K562 (cell line): ENCODE results near the gene BTNL8. TPM values are rescaled to one million over a fixed set of nuclear protein-coding genes. Genes with fewer than 3 reads are reported as not detected.

Experiments
- ATAC-seq: fragments of 200-7000 bp; cut with Tn5 transposase; 3 replicates; pipeline ENCODE4 v1.9.1; 2020; ENCODE audit warnings: moderate library complexity
- BruUV-seq: library from RNA; stranded (reverse); fragments of 400-500 nt; replicated peaks from 2 replicates; lab custom pipeline; 2021; lab: Mats Ljungman, UMichigan
- CTCF ChIA-PET: fragments of 300-600 bp; formaldehyde crosslinking; extraction: SDS; loops from one replicate; lab custom pipeline; 2021; ENCODE audit warnings: low intra/inter-chr PET ratio; lab: Yijun Ruan, JAX
- POLR2A ChIA-PET: fragments of 300-600, 350-650 bp; sonication (Branson Sonifier 250); formaldehyde crosslinking; extraction: SDS; loops from one replicate; lab custom pipeline; 2021; ENCODE audit warnings: antibody characterized with exemption, inconsistent platforms; lab: Yijun Ruan, JAX
- DNase-seq, 4 experiments: peaks; one replicate each; pipeline versions ENCODE4 v3.0.0 to v3.0.0-alpha.2; 2011 to 2018; ENCODE audit warnings: low spot score in 3 of 4, mixed read lengths in 3 of 4; ENCODE audit errors: extremely low read depth in 1 of 4
- FAIRE-seq: peaks from 2 replicates; lab custom pipeline; 2011; peaks lifted over from hg19 to GRCh38; lab: Jason Lieb, UNC
- H2AFZ ChIP-seq: 2 replicates; pipeline ENCODE4 v1.6.0; 2011; ENCODE audit warnings: low read depth, low read length, control low read depth, inconsistent platforms
- H3K27ac ChIP-seq: fragments of 200-600 bp; 3 replicates; pipeline ENCODE4 v1.8.0; 2011; ENCODE audit warnings: low read depth, mild to moderate bottlenecking, control low read depth, inconsistent platforms, low read length, moderate library complexity, mixed read lengths; ENCODE audit errors: extremely low read depth
- H3K27me3 ChIP-seq, 2 experiments: fragments of 300-600 bp in 1 of 2; 2 replicates in 1 of 2; 3 replicates in 1 of 2; pipeline versions ENCODE4 v1.6.0 to v1.8.0; 2011; ENCODE audit warnings: inconsistent platforms in 2 of 2, low read length in 2 of 2, mild to moderate bottlenecking in 1 of 2, mixed read lengths in 1 of 2, moderate library complexity in 1 of 2; ENCODE audit not compliant: control insufficient read depth in 2 of 2, insufficient read depth in 2 of 2
- H3K36me3 ChIP-seq: fragments of 300-600 bp; 3 replicates; pipeline ENCODE4 v1.8.0; 2011; ENCODE audit warnings: mild to moderate bottlenecking, low read length, inconsistent platforms; ENCODE audit not compliant: control insufficient read depth, insufficient read depth
- H3K4me1 ChIP-seq, 2 experiments: fragments of 200-600 bp in 1 of 2; replicated peaks in 1 of 2; 2 replicates in 1 of 2; 3 replicates in 1 of 2; pipeline versions ENCODE4 v1.5.1 to v1.8.0; 2011; ENCODE audit warnings: inconsistent platforms in 2 of 2, low read length in 2 of 2, mild to moderate bottlenecking in 1 of 2, mixed read lengths in 1 of 2, moderate library complexity in 1 of 2; ENCODE audit not compliant: control insufficient read depth in 2 of 2, insufficient read depth in 2 of 2
- H3K4me2 ChIP-seq: 2 replicates; pipeline ENCODE4 v1.6.1; 2011; ENCODE audit warnings: low read length, control low read depth, inconsistent platforms, mixed read lengths; ENCODE audit not compliant: insufficient read depth
- H3K4me3 ChIP-seq: fragments of 200-600 bp; sonication (generic), shearing (Covaris generic); 2 replicates; pipeline ENCODE4 v1.5.1; 2016; ENCODE audit warnings: control low read depth, inconsistent platforms
- H3K79me2 ChIP-seq: fragments of 200-600 bp; 3 replicates; pipeline ENCODE4 v1.8.0; 2011; ENCODE audit warnings: low read length, inconsistent platforms; ENCODE audit not compliant: control insufficient read depth, insufficient read depth
- H3K9ac ChIP-seq, 2 experiments: 2 replicates each; pipeline versions ENCODE4 v1.6.0 to v1.6.1; 2011; ENCODE audit warnings: low read depth in 2 of 2, low read length in 2 of 2, control low read depth in 1 of 2, inconsistent platforms in 1 of 2, mild to moderate bottlenecking in 1 of 2, mixed read lengths in 1 of 2; ENCODE audit not compliant: insufficient read depth in 1 of 2
- H3K9me1 ChIP-seq: one replicate; pipeline ENCODE4 v1.6.0; 2011; ENCODE audit warnings: inconsistent platforms, mild to moderate bottlenecking, low read length, moderate library complexity; ENCODE audit not compliant: control insufficient read depth, insufficient read depth
- H3K9me3 ChIP-seq: replicated peaks from 2 replicates; pipeline ENCODE4 v1.5.1; 2011; ENCODE audit warnings: low read depth, low read length, inconsistent platforms; ENCODE audit not compliant: control insufficient read depth, insufficient read depth
- H4K20me1 ChIP-seq: replicated peaks from 2 replicates; pipeline ENCODE4 v1.6.1; 2011; ENCODE audit warnings: low read length, inconsistent platforms, mixed read lengths; ENCODE audit not compliant: control insufficient read depth, insufficient read depth
- CLOCK ChIP-seq: fragments of 250-450 bp; sonication (Bioruptor Pico); IDR thresholded peaks from 2 replicates; pipeline ENCODE4 v1.4.0; 2020; ENCODE audit warnings: mild to moderate bottlenecking, moderate library complexity, borderline replicate concordance
- CTCF ChIP-seq, 3 experiments: IDR thresholded peaks in 2 of 3; conservative IDR thresholded peaks in 1 of 3; 2 replicates each; pipeline ENCODE4 v1.5.1; 2011 to 2012; ENCODE audit warnings: low read length in 3 of 3, mild to moderate bottlenecking in 3 of 3, control low read depth in 2 of 3, improper control_type of control experiment in 1 of 3, inconsistent platforms in 1 of 3, low read depth in 1 of 3, mixed read lengths in 1 of 3, moderate library complexity in 1 of 3; ENCODE audit not compliant: insufficient read depth in 2 of 3
- ESRRA ChIP-seq: fragments of 450-650 bp; IDR thresholded peaks from 2 replicates; pipeline ENCODE4 v1.6.1; 2014; ENCODE audit warnings: low read depth, mild to moderate bottlenecking, moderate library complexity, borderline replicate concordance
- ETS2 ChIP-seq: IDR thresholded peaks from 2 replicates; pipeline ENCODE4 v1.6.1; 2016; ENCODE audit warnings: borderline replicate concordance, missing genetic modification characterization, mild to moderate bottlenecking, moderate library complexity, missing compliant biosample characterization; ENCODE audit not compliant: poor library complexity, severe bottlenecking
- MTA3 ChIP-seq: fragments of 450-650 bp; formaldehyde crosslinking; IDR thresholded peaks from 2 replicates; pipeline ENCODE4 v1.6.1; 2017; ENCODE audit warnings: mild to moderate bottlenecking, borderline replicate concordance
- PCBP2 ChIP-seq: fragments of 200-400 bp; formaldehyde crosslinking; IDR thresholded peaks from 2 replicates; pipeline ENCODE4 v1.6.1; 2018; ENCODE audit warnings: low read length, low read depth, mild to moderate bottlenecking, moderate library complexity; ENCODE audit not compliant: poor library complexity, severe bottlenecking
- RAD21 ChIP-seq, 2 experiments: fragments of 250-450 bp in 1 of 2; fragments of 450-650 bp in 1 of 2; sonication (Bioruptor Pico) in 1 of 2; formaldehyde crosslinking in 1 of 2; IDR thresholded peaks in 1 of 2; conservative IDR thresholded peaks in 1 of 2; 2 replicates each; pipeline versions ENCODE4 v1.4.0 to v1.8.0; 2020 to 2022; ENCODE audit warnings: mild to moderate bottlenecking in 2 of 2, moderate library complexity in 1 of 2
- SMARCA5 ChIP-seq: fragments of 450-650 bp; IDR thresholded peaks from 2 replicates; pipeline ENCODE4 v1.6.1; 2016
- STAT5A ChIP-seq: IDR thresholded peaks from 2 replicates; pipeline ENCODE4 v1.6.1; 2012; ENCODE audit warnings: low read length, inconsistent platforms, borderline replicate concordance
- ZNF184 ChIP-seq: sonication (generic); formaldehyde crosslinking; IDR thresholded peaks from 2 replicates; pipeline ENCODE4 v1.5.0; 2020; ENCODE audit warnings: missing genetic modification reagents
- ZNF398 ChIP-seq: fragments of 250-450 bp; sonication (Bioruptor Pico); IDR thresholded peaks from 2 replicates; pipeline ENCODE4 v1.8.0; 2021; ENCODE audit warnings: moderate library complexity, mild to moderate bottlenecking, inconsistent platforms
- ZNF695 ChIP-seq: fragments of 450-650 bp; formaldehyde crosslinking; IDR thresholded peaks from 2 replicates; pipeline ENCODE4 v1.4.0; 2020; ENCODE audit warnings: mild to moderate bottlenecking, moderate library complexity
- ZSCAN32 ChIP-seq: fragments of 450-650 bp; formaldehyde crosslinking; IDR thresholded peaks from 2 replicates; pipeline ENCODE4 v1.4.0; 2020; ENCODE audit warnings: mild to moderate bottlenecking, moderate library complexity
- WGBS: fragments of 100-300 bp; shearing (Covaris generic); methylation state at CpG from one replicate; pipeline ENCODE4 v1.1.6; 2016; ENCODE audit warnings: low coverage, mixed read lengths; ENCODE audit not compliant: insufficient coverage; ENCODE audit errors: missing lambda C conversion rate; 5-methylcytosine and 5-hydroxymethylcytosine counted together
- in situ Hi-C: fragments of 300-500 bp; cut with MboI; formaldehyde crosslinking; loops from 4 replicates; pipeline ENCODE4 v1.15.0; 2018; ENCODE audit warnings: inconsistent platforms, mixed read lengths
- intact Hi-C: fragments of 100-400 bp; cut with micrococcal nuclease; formaldehyde crosslinking; loops from 2 replicates; pipeline ENCODE4 v1.14.2; 2022
- polyA plus RNA-seq, 8 experiments: library from polyadenylated mRNA; depleted of rRNA in 4 of 8; stranded (reverse) in 5 of 8; unstranded in 3 of 8; fragments of >200 nt; fragmentation: Nextera tagmentation in 2 of 8; fragmentation: Illumina TruSeq in 1 of 8; extraction: Ambion mirVana in 2 of 8; extraction: Trizol in 1 of 8; gene quantifications; 2 replicates each; pipeline versions ENCODE4 v1.2.1 to v1.2.3, GENCODE V29; 2011 to 2014; ENCODE audit warnings: inconsistent platforms in 1 of 8, missing spikeins in 1 of 8
- total RNA-seq, 7 experiments: library from RNA; depleted of rRNA in 6 of 7; stranded (reverse); fragments of >200 nt in 6 of 7; fragmentation: Illumina TruSeq in 2 of 7; extraction: Trizol in 2 of 7; gene quantifications; 2 replicates each; pipeline versions ENCODE4 v1.2.1 to v1.2.3, GENCODE V29; 2011 to 2021; ENCODE audit warnings: low replicate concordance in 1 of 7

The BTNL8 gene
- total and polyA plus RNA-seq, 9 of the 15 experiments (the other 6 are each of a cell fraction or from before 2014, with no cell fraction given), result 0.04 to 0.18 (median 0.07) TPM; not detected in 6

- WGBS, result 18% methylated on average over 5 of the region's 5 CpGs
These were observed 1.2 kb downstream of the BTNL8 start for GRCh38 chr5:180900178-180900577.

More at GRCh38 chr5:180900178-180900577, 1.2 kb downstream of the BTNL8 start:
- Histone ChIP-seq H3K4me2 (no peak overlapping the region; the same call in 1 of the 2 replicates), H3K4me1 (peaks cover 0 to 3% of the 10 kb centered on the region in 2 experiments; a peak in 1 of 5 replicates), H3K27me3 (no peaks in the 10 kb centered on the region), H3K4me3 (no peak overlapping the region), H3K9ac (no peak overlapping the region), H3K9me1 (no peaks in the 10 kb centered on the region), H3K9me3 (no peaks in the 10 kb centered on the region; the same call in 1 of the 2 replicates), H4K20me1 (no peaks in the 10 kb centered on the region), H3K27ac (no peak overlapping the region), H3K36me3 (no peaks in the 10 kb centered on the region), H3K79me2 (no peaks in the 10 kb centered on the region)
- intact Hi-C loops, result no loop called here
- CTCF ChIA-PET, result no interaction called here
- FAIRE-seq, result no peak
- in situ Hi-C loops, result no loop called here
- BruUV-seq, result no TSS peak
- DNase-seq, result no peak
- TF ChIP-seq MTA3, result no peak
- no peak for TF ChIP-seq SMARCA5
- no peak for TF ChIP-seq CTCF (IDR thresholded peaks at IDR 0.05 in 2 of 3, conservative IDR thresholded peaks at IDR 0.05 in 1 of 3; ENCODE audit: insufficient read depth in 2 of 3, low read depth in 1 of 3, low read length in 3 of 3)
- TF ChIP-seq STAT5A, result no peak
- no peak for TF ChIP-seq ZSCAN32 (CRISPR knock-in tag)
- TF ChIP-seq RAD21 (CRISPR knock-in tag; conservative IDR thresholded peaks at IDR 0.05 in 1 of 2, IDR thresholded peaks at IDR 0.05 in 1 of 2), result no peak
- no peak for TF ChIP-seq ETS2 (tag)
- TF ChIP-seq ZNF695, result no peak
- no peak for TF ChIP-seq CLOCK (CRISPR knock-in tag)
- TF ChIP-seq ZNF398 (CRISPR knock-in tag), result no peak
- TF ChIP-seq PCBP2, result no peak
- TF ChIP-seq ZNF184 (CRISPR knock-in tag), result no peak
- no peak for TF ChIP-seq ESRRA
- TF ChIP-seq, all 486 proteins: peak for 0
- POLR2A ChIA-PET, result no interaction called here
- ATAC-seq, result no peak
- peak overlapping the region; percentile 26; the same call in 1 of the 2 replicates for H2AFZ ChIP-seq
